Measurements from ENCODE around the gene IL25. TPM values are rescaled to one million over a fixed set of nuclear protein-coding genes. Genes with fewer than 3 reads are reported as not detected.

Gene IL25
- total RNA-seq, 1 donor from 2014 or later = not detected

GRCh38 chr14:23403139-23403438 lies 30.5 kb downstream of the IL25 start:
- DNase-seq (ENCODE audit: low spot score) = no peak
- intact Hi-C loops (cut with DNase I) = no loop called here

DNA sequence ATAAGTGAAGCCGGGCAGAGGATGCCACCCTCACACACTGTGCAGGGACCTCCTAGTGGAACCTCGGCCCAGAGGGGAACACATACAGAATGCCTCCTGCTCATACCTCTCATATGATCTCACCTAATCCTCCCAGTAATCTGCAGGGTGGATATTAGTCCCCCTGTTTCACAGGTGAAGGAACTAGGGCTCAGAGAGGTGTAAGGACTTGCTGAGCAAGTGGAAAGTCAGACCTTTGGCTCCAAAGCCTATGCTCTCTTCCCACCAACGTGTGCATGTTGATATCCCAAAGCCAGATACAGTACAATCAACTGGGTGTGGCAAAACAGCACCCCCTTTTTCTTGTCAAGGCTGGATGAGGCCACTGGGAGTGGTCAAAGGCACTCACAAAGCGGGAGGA lies 31.3 kb downstream of the IL25 start:
- no peak for DNase-seq (ENCODE audit: low spot score)
- no peak for ATAC-seq
- intact Hi-C loops (cut with DNase I) = no loop called here

More at GRCh38 chr14:23403139-23403438, 30.5 kb downstream of the IL25 start:
- no peak for ATAC-seq

GRCh38 chr14:23404331-23404900 lies 31.8 kb downstream of the IL25 start:
- DNase-seq (ENCODE audit: low spot score) = no peak
- intact Hi-C loops (cut with DNase I) = no loop called here
- ATAC-seq = no peak

DNA sequence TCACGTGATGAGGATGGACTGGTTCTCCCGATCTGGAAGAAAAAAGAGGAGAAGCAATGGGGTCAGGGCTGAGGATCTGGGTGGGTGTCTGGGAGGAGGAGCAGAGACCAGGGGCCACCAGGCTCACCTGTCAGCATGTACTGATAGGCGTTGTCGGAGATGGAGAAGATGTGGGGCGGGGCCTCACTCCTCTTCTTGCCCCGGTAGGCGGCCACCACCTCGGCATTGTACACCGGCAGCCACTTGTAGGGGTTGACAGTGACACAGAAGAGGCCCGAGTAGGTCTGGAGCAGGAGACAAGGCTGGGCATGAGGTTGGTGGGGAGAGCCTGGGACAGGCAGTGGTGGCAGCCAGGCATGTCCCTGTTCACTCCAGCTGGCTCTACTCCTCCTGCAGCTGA lies 32.5 kb downstream of the IL25 start:
- ATAC-seq (no peak), DNase-seq (ENCODE audit: low spot score) (no peak)
- intact Hi-C loops (cut with DNase I) = no loop called here

- intact Hi-C loops (cut with DNase I) = no loop called here
- ATAC-seq (no peak), DNase-seq (ENCODE audit: low spot score) (no peak)
Observed at GRCh38 chr14:23405516-23406025, 33.0 kb downstream of the IL25 start.

GRCh38 chr14:23406244-23406643 lies 33.6 kb downstream of the IL25 start:
- ATAC-seq = no peak
- intact Hi-C loops (cut with DNase I) = no loop called here
- no peak for DNase-seq (ENCODE audit: low spot score)

DNA sequence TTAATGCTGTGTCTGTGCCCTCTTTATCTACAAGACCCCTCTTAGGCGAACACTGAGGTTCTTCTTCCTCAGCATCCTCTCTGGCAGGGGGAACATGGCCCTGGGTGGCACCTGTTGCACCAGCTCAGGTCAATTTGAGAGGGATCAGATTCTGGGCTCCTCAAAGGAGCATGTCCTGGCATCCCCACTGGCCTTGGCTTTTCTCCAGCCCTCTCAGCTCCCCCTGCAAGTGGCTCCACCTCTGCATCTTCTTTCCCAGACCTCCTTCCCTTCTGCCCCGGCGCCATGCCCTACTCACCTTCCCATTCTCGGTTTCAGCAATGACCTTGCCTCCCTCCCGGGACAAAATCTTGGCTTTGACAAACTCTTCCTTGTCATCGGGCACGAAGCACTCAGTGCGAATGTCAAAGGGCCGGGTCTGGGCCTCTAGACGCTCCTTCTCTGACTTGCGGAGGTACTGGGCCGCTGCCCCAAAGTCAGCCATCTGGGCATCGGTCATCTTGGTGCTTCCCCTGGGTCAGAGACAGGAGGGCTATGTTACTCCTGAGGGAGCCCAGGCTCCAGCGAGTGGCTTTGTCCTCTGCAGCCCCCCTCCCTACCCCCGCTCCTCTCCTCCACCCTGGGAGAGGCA lies 34.2 kb downstream of the IL25 start:
- DNase-seq (ENCODE audit: low spot score) = no peak
- intact Hi-C loops (cut with DNase I) = no loop called here
- ATAC-seq = no peak

DNA sequence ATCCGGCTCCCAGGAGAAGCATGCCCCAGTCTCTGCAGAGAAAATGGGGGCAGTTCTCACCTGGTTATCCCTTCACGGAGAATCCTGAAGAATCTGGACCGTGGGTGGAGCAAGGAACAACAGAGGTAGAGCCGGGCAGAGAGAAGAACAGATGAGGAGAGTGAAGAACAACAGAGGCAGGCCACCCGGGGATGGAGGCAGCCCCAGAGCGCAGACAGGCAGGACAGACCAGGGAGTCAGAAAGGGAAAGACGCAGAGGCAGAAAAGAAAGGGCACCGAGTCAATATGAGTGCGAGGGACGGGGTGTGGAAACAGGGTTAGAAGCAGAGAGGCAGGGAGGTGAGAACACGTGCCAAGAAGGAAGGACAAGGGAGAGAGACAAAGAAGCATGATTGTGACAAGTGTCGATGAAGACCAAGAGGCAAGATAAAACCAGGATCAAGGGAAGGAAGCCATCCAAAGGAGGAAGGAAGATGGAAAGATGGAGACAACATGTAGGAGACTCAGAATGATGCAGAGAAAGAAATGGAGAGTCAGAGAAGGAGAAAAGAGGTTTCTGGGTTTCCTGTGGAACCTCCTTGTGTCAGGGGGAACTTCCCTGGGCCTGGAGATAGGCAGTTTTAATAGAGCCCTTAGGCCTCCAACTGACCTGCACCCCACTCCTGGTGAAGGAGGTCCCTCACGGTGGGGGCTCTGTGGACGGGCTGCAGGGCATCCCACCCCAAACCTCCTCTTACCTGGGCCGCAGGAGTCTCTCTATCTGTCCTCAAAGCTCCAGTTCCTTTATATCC lies 35.1 kb downstream of the IL25 start, which contains the start of gene MYH6:
TSS of gene MYH6 (minus strand) at position 758 of the 791 bp plus-strand sequence. CDS start 1,050 bp downstream, outside the sequence.
- DNase-seq (ENCODE audit: low spot score) (no peak), ATAC-seq (no peak)
- intact Hi-C loops (cut with DNase I) = no loop called here

- ATAC-seq (no peak), DNase-seq (ENCODE audit: low spot score) (no peak)
- intact Hi-C loops (cut with DNase I) = no loop called here
Observed at GRCh38 chr14:23408307-23408630, 35.7 kb downstream of the IL25 start.

DNA sequence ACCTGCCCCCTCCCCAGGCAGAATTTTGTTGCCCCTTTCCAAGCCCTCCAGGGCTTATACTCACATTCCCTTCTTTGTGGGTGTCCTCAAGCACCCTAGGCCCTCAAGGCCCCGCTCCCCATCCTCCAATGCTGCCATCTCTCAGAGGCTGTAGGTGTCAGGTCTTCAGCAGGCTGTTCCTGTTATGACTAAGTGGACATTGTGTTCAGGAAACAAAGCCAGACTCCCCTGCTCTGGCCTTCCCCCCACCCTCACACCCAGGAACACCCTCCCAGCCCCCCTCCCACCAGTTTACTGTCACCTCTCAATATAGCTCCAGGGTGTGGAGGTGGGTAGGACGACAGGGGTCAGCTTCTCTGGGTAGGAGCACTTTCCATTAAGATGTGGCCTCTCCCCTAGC lies 36.9 kb downstream of the IL25 start:
- ATAC-seq = no peak

GRCh38 chr14:23409966-23410635 lies 37.5 kb downstream of the IL25 start:
- intact Hi-C loops (cut with DNase I) = no loop called here
- ATAC-seq (no peak), DNase-seq (ENCODE audit: low spot score) (no peak)

More for the DNA sequence above, 36.9 kb downstream of the IL25 start:
- no peak for DNase-seq (ENCODE audit: low spot score)
- intact Hi-C loops (cut with DNase I) = no loop called here

DNA sequence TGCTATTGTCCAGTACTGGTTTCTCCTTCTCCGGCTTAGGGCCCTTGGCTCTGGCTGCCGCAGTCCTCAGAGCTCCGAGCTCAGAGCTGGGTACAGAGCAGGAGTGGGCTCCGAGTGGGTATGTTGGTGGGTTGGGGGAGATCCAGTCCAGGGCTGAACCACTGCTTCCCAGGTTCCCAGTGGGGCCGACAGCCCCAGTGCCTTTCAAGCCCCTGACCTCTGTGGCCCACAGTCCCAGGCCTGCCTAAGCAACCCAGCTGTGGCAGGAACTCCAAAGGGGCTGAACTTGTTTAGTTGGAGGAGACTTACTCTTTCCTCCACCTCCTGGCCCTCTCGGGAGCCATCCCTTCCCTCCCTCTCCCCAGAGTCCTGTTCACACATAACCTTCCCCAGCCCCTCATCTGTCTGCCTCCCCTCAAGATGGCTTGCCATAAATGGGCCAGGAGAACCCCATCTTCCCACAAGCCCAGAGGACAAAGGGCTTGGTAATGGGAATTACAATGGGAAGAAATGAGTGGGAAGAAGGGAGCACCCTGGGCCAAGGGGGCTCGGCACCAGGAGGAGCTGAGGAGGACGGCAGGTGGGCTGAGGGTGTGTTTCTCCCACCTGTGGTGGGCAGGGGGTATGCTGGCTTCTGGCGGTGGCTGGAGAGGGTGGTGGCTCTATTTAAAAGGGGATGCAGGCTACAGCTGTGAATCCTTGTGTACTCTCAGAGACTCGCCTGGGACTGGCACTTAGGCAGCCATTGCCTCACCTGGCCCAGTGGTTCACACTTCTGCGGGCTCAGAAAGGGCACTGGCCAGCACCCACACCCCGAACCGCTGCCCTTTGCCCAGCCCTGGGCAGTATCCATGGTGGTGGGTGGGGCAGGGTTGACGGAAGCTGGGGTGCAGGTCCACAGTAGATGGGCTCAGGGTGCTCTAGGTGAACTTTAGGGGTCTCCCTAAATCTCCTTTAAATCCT lies 39.2 kb downstream of the IL25 start:
- no peak for ATAC-seq
- no peak for DNase-seq (ENCODE audit: low spot score)
- intact Hi-C loops (cut with DNase I) = no loop called here

DNA sequence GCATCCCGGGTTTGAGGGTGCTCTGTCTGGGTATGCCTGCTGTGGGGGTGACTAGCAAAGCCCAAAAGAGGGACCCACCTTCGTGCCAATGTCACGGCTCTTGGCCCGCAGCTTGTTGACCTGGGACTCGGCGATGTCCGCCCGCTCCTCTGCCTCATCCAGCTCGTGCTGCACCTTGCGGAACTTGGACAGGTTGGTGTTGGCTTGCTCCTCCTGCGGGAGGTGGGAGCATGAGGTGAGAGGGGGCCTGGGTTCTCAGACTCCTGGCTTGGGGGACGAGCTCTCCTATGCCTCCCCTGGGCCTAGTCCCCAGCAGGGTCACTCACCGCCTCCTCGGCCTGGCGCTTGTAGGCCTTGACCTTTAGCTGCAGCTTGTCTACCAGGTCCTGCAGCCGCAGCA lies 41.1 kb downstream of the IL25 start:
- intact Hi-C loops (cut with DNase I) = no loop called here
- ATAC-seq (no peak), DNase-seq (ENCODE audit: low spot score) (no peak)

GRCh38 chr14:23414254-23414653 lies 41.6 kb downstream of the IL25 start:
- intact Hi-C loops (cut with DNase I) = no loop called here
- ATAC-seq = no peak
- DNase-seq (ENCODE audit: low spot score) = no peak

GRCh38 chr14:23414906-23415820 lies 42.6 kb downstream of the IL25 start:
- DNase-seq (ENCODE audit: low spot score) = no peak
- intact Hi-C loops (cut with DNase I) = no loop called here
- no peak for ATAC-seq

DNA sequence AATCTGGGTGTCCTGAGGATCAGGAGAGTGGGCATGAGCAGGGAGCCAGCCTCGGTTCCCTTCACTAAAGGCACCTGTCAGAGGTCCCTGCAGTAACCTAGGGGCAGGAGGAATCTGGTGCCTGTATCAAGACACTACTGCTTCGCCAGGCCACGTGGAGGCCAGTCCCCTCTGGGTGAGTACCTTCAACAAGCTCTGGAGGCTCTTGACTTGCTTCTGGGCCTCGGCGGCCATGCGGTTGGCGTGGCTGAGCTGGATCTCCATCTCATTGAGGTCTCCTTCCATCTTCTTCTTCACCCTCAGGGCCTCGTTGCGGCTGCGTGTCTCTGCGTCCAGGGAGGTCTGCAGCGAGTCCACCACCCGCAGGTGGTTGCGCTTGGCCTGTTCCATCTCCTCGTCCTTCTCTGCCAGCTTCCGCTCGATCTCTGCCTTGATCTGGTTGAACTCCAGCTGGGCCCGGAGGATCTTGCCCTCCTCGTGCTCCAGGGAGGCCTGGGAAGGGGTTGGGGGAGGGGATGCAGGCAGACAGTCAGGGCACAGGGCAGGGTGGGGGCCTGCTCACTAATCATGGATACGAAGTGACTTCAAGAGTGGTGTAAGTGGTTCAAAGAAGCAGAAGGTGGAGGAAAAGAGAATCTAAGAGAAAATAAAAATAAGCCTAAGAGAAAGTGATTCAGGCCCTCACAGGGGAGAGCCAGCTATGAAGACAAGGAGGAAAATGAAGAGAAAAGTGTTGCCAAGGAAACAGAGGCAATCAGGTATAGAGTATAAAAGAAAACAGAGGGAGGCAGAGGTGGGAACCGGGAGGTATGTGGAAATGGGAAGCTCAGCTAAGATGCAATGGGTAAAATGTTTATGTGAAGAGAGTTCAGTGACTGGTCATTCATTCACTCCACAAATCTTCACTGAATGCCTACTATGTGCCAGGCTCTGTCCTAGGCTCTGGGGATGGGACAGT lies 43.5 kb downstream of the IL25 start:
- ATAC-seq (no peak), DNase-seq (ENCODE audit: low spot score) (no peak)
- intact Hi-C loops (cut with DNase I) = no loop called here

GRCh38 chr14:23416801-23417200 lies 44.2 kb downstream of the IL25 start:
- ATAC-seq = no peak
- intact Hi-C loops (cut with DNase I) = no loop called here

More at GRCh38 chr14:23416801-23417200, 44.2 kb downstream of the IL25 start:
- no peak for DNase-seq (ENCODE audit: low spot score)
